Neural cell (in vitro differentiated cells): Measurements from ENCODE around the gene FAM53B.

Experiments
- EP300 ChIP-seq: fragments of 450-650 bp; conservative IDR thresholded peaks from 2 replicates; pipeline ENCODE4 v1.6.1; 2014; ENCODE audit warnings: antibody characterized with exemption, mild to moderate bottlenecking, moderate library complexity; ENCODE audit not compliant: poor library complexity, severe bottlenecking
- EZH2 ChIP-seq: fragments of 200-600, 300-800 bp; shearing (Covaris generic), sonication (generic); IDR thresholded peaks from 2 replicates; pipeline ENCODE4 v1.6.1; 2014; ENCODE audit warnings: antibody characterized with exemption, low read length, borderline replicate concordance, mild to moderate bottlenecking; ENCODE audit not compliant: insufficient read depth, poor library complexity, severe bottlenecking
- MXI1 ChIP-seq: fragments of 450-650 bp; conservative IDR thresholded peaks from 2 replicates; pipeline ENCODE4 v1.6.1; 2014; ENCODE audit warnings: antibody characterized with exemption, mild to moderate bottlenecking; ENCODE audit not compliant: poor library complexity, severe bottlenecking
- POLR2AphosphoS5 ChIP-seq: IDR thresholded peaks from 2 replicates; pipeline ENCODE4 v1.6.1; 2012
- RAD21 ChIP-seq: fragments of 450-650 bp; conservative IDR thresholded peaks from 2 replicates; pipeline ENCODE4 v1.6.1; 2014; ENCODE audit warnings: antibody characterized with exemption, mild to moderate bottlenecking, moderate library complexity
- SMC3 ChIP-seq: fragments of 450-650 bp; conservative IDR thresholded peaks from 2 replicates; pipeline ENCODE4 v1.6.1; 2014; ENCODE audit warnings: antibody characterized with exemption, mild to moderate bottlenecking, moderate library complexity; ENCODE audit not compliant: poor library complexity
- TAF1 ChIP-seq: IDR thresholded peaks from 2 replicates; pipeline ENCODE4 v1.6.1; 2012; ENCODE audit warnings: low read depth
- TF ChIP-seq, protein P1 (sequence below): fragments of 450-650 bp; IDR thresholded peaks from 2 replicates; pipeline ENCODE4 v1.5.1; 2014; ENCODE audit warnings: antibody characterized with exemption, mild to moderate bottlenecking, moderate library complexity; ENCODE audit not compliant: poor library complexity, severe bottlenecking
- TF ChIP-seq, protein P2 (sequence below): IDR thresholded peaks from 2 replicates; pipeline ENCODE4 v1.6.1; 2012; ENCODE audit warnings: borderline replicate concordance

DNA sequence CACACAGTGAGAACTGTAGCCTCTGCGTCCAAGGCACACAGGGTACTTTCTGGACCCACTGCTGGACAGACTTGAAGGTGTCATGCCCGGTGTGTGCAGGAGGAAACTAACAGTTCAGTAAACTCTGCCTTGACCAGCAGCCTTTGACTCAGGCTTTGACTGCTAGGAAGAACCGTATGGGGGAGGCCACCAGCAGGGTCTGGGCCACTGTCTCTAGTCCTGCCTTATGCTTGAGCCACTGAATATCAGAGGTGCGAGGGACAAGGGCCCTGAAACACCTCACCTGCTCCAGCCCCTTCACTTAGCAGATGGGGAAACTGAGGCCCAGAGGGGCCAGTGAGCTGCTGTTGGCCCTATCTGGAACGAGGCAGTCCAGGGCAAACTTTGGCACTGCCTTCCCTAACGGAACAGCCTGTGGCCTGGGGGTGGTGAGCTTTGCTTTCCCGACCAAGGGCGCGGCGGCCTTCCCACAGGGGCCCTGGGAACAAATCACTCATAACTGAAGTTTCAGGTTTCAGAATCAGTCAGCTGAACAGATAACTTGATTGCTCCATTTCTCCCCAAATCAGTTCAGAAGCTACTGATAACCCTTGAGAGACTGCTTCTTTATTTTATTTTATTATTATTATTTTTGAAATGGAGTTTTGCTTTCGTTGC lies 130.0 kb downstream of the FAM53B start:
- no peak for TF ChIP-seq EP300
- TF ChIP-seq, protein P1, sequence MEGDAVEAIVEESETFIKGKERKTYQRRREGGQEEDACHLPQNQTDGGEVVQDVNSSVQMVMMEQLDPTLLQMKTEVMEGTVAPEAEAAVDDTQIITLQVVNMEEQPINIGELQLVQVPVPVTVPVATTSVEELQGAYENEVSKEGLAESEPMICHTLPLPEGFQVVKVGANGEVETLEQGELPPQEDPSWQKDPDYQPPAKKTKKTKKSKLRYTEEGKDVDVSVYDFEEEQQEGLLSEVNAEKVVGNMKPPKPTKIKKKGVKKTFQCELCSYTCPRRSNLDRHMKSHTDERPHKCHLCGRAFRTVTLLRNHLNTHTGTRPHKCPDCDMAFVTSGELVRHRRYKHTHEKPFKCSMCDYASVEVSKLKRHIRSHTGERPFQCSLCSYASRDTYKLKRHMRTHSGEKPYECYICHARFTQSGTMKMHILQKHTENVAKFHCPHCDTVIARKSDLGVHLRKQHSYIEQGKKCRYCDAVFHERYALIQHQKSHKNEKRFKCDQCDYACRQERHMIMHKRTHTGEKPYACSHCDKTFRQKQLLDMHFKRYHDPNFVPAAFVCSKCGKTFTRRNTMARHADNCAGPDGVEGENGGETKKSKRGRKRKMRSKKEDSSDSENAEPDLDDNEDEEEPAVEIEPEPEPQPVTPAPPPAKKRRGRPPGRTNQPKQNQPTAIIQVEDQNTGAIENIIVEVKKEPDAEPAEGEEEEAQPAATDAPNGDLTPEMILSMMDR: no peak
- TF ChIP-seq, protein P2, sequence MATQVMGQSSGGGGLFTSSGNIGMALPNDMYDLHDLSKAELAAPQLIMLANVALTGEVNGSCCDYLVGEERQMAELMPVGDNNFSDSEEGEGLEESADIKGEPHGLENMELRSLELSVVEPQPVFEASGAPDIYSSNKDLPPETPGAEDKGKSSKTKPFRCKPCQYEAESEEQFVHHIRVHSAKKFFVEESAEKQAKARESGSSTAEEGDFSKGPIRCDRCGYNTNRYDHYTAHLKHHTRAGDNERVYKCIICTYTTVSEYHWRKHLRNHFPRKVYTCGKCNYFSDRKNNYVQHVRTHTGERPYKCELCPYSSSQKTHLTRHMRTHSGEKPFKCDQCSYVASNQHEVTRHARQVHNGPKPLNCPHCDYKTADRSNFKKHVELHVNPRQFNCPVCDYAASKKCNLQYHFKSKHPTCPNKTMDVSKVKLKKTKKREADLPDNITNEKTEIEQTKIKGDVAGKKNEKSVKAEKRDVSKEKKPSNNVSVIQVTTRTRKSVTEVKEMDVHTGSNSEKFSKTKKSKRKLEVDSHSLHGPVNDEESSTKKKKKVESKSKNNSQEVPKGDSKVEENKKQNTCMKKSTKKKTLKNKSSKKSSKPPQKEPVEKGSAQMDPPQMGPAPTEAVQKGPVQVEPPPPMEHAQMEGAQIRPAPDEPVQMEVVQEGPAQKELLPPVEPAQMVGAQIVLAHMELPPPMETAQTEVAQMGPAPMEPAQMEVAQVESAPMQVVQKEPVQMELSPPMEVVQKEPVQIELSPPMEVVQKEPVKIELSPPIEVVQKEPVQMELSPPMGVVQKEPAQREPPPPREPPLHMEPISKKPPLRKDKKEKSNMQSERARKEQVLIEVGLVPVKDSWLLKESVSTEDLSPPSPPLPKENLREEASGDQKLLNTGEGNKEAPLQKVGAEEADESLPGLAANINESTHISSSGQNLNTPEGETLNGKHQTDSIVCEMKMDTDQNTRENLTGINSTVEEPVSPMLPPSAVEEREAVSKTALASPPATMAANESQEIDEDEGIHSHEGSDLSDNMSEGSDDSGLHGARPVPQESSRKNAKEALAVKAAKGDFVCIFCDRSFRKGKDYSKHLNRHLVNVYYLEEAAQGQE: no peak
- TF ChIP-seq EZH2: no peak
- TF ChIP-seq POLR2AphosphoS5: no peak
- TF ChIP-seq RAD21: no peak
- TF ChIP-seq TAF1: no peak
- no peak for TF ChIP-seq MXI1
- TF ChIP-seq SMC3: no peak
